PC-9 (cell line): Measurements from ENCODE around the gene NAT8L.

Experiments used
- CTCF ChIP-seq: fragments of 200-600 bp; sonication (generic); conservative IDR thresholded peaks from 2 replicates; pipeline ENCODE4 v1.6.1; 2017; ENCODE audit warnings: mixed run types, antibody characterized with exemption, mild to moderate bottlenecking, moderate library complexity
- EZH2 ChIP-seq: fragments of 200-600 bp; sonication (generic); IDR thresholded peaks from 2 replicates; pipeline ENCODE4 v1.8.0; 2017; ENCODE audit warnings: antibody characterized with exemption, low read depth

- TF ChIP-seq CTCF (no peak), EZH2 (no peak)
These were observed 3.2 kb downstream of the NAT8L start for GRCh38 chr4:2062168-2062807.
